A549 (cell line): ENCODE measurements around the gene FNDC3A.

Source experiments
- BCL3 ChIP-seq: fragments of >200 bp; sonication (Bioruptor Twin); formaldehyde crosslinking; IDR thresholded peaks from 3 replicates; pipeline ENCODE4 v1.6.1; 2016
- CTCF ChIP-seq: fragments of >200 bp; sonication (Bioruptor Twin); formaldehyde crosslinking; IDR thresholded peaks from 3 replicates; pipeline ENCODE4 v1.5.1; 2016
- EP300 ChIP-seq, 2 experiments: fragments of >200 bp; sonication (Bioruptor Twin); formaldehyde crosslinking; IDR thresholded peaks; 2 replicates in 1 of 2; 3 replicates in 1 of 2; pipeline ENCODE4 v1.6.1; 2016 to 2017
- FOSL2 ChIP-seq, 2 experiments: fragments of 450-650 bp in 1 of 2; fragments of >200 bp in 1 of 2; sonication (Bioruptor Twin) in 1 of 2; formaldehyde crosslinking; IDR thresholded peaks; 2 replicates each; pipeline versions ENCODE4 v1.5.0 to v1.6.1; 2016 to 2020; ENCODE audit warnings: mild to moderate bottlenecking in 1 of 2, moderate library complexity in 1 of 2
- HOXB13 ChIP-seq: fragments of 250-450 bp; sonication (Bioruptor Pico); IDR thresholded peaks from 2 replicates; pipeline ENCODE4 v1.5.0; 2020; ENCODE audit warnings: low read depth, mild to moderate bottlenecking, moderate library complexity
- KDM5A ChIP-seq: fragments of 200-600 bp; sonication (generic); IDR thresholded peaks from 2 replicates; pipeline ENCODE4 v1.6.1; 2016; ENCODE audit warnings: antibody characterized with exemption, mild to moderate bottlenecking
- MAX ChIP-seq: IDR thresholded peaks from 2 replicates; pipeline ENCODE4 v1.6.1; 2012
- NPAS2 ChIP-seq: fragments of 250-450 bp; sonication (Bioruptor Pico); IDR thresholded peaks from 2 replicates; pipeline ENCODE4 v1.8.0; 2022; ENCODE audit warnings: mild to moderate bottlenecking, moderate library complexity, borderline replicate concordance
- POLR2A ChIP-seq: IDR thresholded peaks from 2 replicates; pipeline ENCODE4 v1.6.1; 2012; ENCODE audit warnings: mild to moderate bottlenecking, low read length
- RAD21 ChIP-seq, 2 experiments: fragments of >200 bp in 1 of 2; sonication (Bioruptor Twin) in 1 of 2; formaldehyde crosslinking in 1 of 2; IDR thresholded peaks in 1 of 2; conservative IDR thresholded peaks in 1 of 2; 2 replicates in 1 of 2; 3 replicates in 1 of 2; pipeline ENCODE4 v1.6.1; 2012 to 2018; ENCODE audit warnings: inconsistent platforms in 1 of 2
- REST ChIP-seq: fragments of 200-600 bp; sonication (generic); IDR thresholded peaks from 2 replicates; pipeline ENCODE4 v1.6.1; 2016; ENCODE audit warnings: antibody characterized with exemption, mild to moderate bottlenecking, moderate library complexity
- RFX5 ChIP-seq: fragments of 450-650 bp; IDR thresholded peaks from 2 replicates; pipeline ENCODE4 v1.7.1; 2014; ENCODE audit warnings: antibody characterized with exemption, mild to moderate bottlenecking, moderate library complexity
- USF2 ChIP-seq: fragments of 450-650 bp; IDR thresholded peaks from 2 replicates; pipeline ENCODE4 v1.6.1; 2014; ENCODE audit warnings: antibody characterized with exemption

GRCh38 chr13:49148405-49148804, 172.7 kb downstream of the FNDC3A start:
- TF ChIP-seq KDM5A (no peak), RAD21 (conservative IDR thresholded peaks at IDR 0.05 in 1 of 2, IDR thresholded peaks at IDR 0.05 in 1 of 2) (no peak), CTCF (no peak), BCL3 (no peak), REST (no peak), POLR2A (no peak), USF2 (no peak), NPAS2 (no peak), EP300 (IDR thresholded peaks at IDR 0.05) (no peak), MAX (no peak), HOXB13 (CRISPR knock-in tag) (no peak), FOSL2 (IDR thresholded peaks at IDR 0.05) (no peak), FOSL2 (CRISPR knock-in tag; IDR thresholded peaks at IDR 0.05) (no peak), RFX5 (no peak)
